ENCODE data around the gene PEAK1. TPM values are rescaled to one million over a fixed set of nuclear protein-coding genes. Genes with fewer than 3 reads are reported as not detected.

PEAK1 gene
- total and polyA plus RNA-seq, 2 donors (not counting 3 experiments of a cell fraction or from before 2014, with no cell fraction given), result 17.9 to 91.9 TPM

DNA sequence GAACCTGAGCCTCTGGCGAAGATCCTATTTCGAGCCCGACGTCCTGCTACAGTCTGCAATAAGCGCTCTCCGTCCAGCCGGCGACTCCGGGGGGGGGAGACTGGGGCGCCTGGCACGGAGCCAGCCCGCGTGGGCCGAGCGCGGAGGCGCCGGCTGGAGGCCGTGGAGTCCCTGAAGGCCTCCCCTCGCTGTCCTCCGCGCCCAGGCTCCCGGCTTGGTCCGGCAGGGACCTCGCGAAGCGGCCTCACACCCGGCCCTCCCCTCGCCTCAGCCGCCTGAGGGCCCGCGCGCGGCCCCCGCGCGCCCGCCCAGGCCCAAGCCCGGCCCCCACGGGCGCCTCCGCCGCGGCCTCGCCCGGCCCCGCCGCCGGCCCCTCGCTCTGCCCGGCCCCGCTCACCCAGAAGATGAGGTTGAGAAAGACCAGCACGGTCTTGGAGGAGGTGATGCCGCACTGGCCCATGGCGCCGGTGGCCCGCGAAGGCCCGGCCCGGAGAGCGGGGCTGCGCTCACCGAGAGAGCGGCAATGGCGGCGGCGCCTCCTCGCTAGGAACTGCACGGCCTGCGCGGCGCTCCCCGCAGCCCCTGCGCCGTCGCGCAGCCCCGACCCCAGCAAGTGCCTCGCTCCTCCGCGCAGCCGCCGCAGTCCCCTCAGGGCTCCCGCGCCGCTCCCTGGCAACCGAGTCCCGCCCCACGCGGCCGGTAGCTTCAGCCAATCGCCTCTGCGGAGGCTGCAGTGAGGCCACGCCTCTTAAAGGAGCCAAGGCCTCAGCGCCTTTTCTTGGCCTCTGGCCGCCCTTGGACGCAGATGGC, 349.2 kb downstream of the PEAK1 start, which contains the start of gene TSPAN3:
Gene TSPAN3, minus strand, starts transcription at position 615 of the 810 bp plus-strand sequence. Its CDS starts 155 bp downstream, at position 460.
- CTCF ChIA-PET, result interaction anchor here (1.0 kb wide), 3 partner anchors 20 to 473 kb away, joined by 5 to 7 read pairs (median 7); no protein-coding TSS in a partner anchor
- no peaks in the 10 kb centered on the region for H3K9me1 ChIP-seq (replicated peaks; ENCODE audit: control insufficient read depth, extremely low read depth, insufficient read depth, low read length)
- peak within 1 kb of the TSS; percentile 83 for H2AFZ ChIP-seq (ENCODE audit: low read depth, low read length)
- H3K36me3 ChIP-seq (ENCODE audit: control insufficient read depth in 2 of 2, extremely low read depth in 1 of 2, insufficient read depth in 2 of 2, low read length in 2 of 2), result no peaks in the 10 kb centered on the region
- TF ChIP-seq POLR2A (IDR thresholded peaks at IDR 0.05; ENCODE audit: low read depth, low read length), result peak; percentile 70
- peak; percentile 93 for TF ChIP-seq POLR2AphosphoS5 (IDR thresholded peaks at IDR 0.05; ENCODE audit: insufficient read depth, low read depth, low read length)
- TF ChIP-seq, protein P1, sequence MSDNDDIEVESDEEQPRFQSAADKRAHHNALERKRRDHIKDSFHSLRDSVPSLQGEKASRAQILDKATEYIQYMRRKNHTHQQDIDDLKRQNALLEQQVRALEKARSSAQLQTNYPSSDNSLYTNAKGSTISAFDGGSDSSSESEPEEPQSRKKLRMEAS (IDR thresholded peaks at IDR 0.05; ENCODE audit: insufficient read depth, insufficient read length), result peak; percentile 38
- TF ChIP-seq, protein P2, sequence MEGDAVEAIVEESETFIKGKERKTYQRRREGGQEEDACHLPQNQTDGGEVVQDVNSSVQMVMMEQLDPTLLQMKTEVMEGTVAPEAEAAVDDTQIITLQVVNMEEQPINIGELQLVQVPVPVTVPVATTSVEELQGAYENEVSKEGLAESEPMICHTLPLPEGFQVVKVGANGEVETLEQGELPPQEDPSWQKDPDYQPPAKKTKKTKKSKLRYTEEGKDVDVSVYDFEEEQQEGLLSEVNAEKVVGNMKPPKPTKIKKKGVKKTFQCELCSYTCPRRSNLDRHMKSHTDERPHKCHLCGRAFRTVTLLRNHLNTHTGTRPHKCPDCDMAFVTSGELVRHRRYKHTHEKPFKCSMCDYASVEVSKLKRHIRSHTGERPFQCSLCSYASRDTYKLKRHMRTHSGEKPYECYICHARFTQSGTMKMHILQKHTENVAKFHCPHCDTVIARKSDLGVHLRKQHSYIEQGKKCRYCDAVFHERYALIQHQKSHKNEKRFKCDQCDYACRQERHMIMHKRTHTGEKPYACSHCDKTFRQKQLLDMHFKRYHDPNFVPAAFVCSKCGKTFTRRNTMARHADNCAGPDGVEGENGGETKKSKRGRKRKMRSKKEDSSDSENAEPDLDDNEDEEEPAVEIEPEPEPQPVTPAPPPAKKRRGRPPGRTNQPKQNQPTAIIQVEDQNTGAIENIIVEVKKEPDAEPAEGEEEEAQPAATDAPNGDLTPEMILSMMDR (IDR thresholded peaks at IDR 0.05; ENCODE audit: extremely low read depth in 1 of 2, insufficient read depth in 1 of 2, low read depth in 1 of 2, low read length in 2 of 2), result no peak
- DNase-seq (ENCODE audit: low read depth, low spot score) (peak; percentile 96), FAIRE-seq (peak; percentile 70)
- POLR2A ChIA-PET, result interaction anchor here (1.0 kb wide), 1 partner anchor 10 kb away, joined by 6 read pairs; no protein-coding TSS in a partner anchor
- H3K27ac ChIP-seq (ENCODE audit: insufficient read depth, low read depth, low read length), result peak within 1 kb of the TSS; percentile 81
- intact Hi-C loops (cut with micrococcal nuclease) (loop anchor here (1.0 to 2.0 kb wide), 2 partner anchors 36 to 350 kb away; partner anchors contain the start of genes HMG20A and PEAK1), dilution Hi-C loops (cut with MboI; ENCODE audit: extremely low pct_ligation_motif_present, low sequenced_read_pairs) (no loop called here)
- peaks cover 35% of the 10 kb centered on the region for H3K4me1 ChIP-seq (ENCODE audit: control insufficient read depth, extremely low read depth, insufficient read depth, low read length)
- no TSS peak for BruUV-seq (replicated peaks)
- peaks cover 4% of the 10 kb centered on the region in 2 experiments for H3K27me3 ChIP-seq (ENCODE audit: control insufficient read depth in 2 of 2, insufficient read depth in 2 of 2, low read length in 2 of 2)
- H3K79me2 ChIP-seq (ENCODE audit: control insufficient read depth, insufficient read depth, low read length), result peaks cover 45% of the 10 kb centered on the region
- no peaks in the 10 kb centered on the region for H4K20me1 ChIP-seq (replicated peaks; ENCODE audit: control insufficient read depth, extremely low read depth, insufficient read depth, low read length)
- H3K4me2 ChIP-seq (ENCODE audit: insufficient read depth, low read length), result peak within 1 kb of the TSS; percentile 98
- no peaks in the 10 kb centered on the region for H3K9me3 ChIP-seq (replicated peaks; ENCODE audit: control insufficient read depth, insufficient read depth, low read length)
- H3K9ac ChIP-seq (replicated peaks; ENCODE audit: extremely low read depth, insufficient read depth, low read length), result peak within 1 kb of the TSS; percentile 95
- peak within 1 kb of the TSS; percentile 53 to 98 (median 90) for H3K4me3 ChIP-seq (replicated peaks in 1 of 3; ENCODE audit: insufficient read depth in 1 of 3, low read depth in 1 of 3, low read length in 3 of 3)
